HG02571 (cell line): ENCODE measurements around the gene AP2S1.
"Not testable (repeated sequence)": the region's sequence is repeated elsewhere in the genome, so short reads cannot be mapped to it uniquely, and the experiment has no call there.

Experiments used
- ATAC-seq: cut with Tn5 transposase; IDR thresholded peaks from one replicate; pipeline ENCODE4 v1.9.1; 2021; ENCODE audit warnings: mild to moderate bottlenecking, moderate library complexity; ENCODE audit not compliant: unreplicated experiment

The AP2S1 gene

DNA sequence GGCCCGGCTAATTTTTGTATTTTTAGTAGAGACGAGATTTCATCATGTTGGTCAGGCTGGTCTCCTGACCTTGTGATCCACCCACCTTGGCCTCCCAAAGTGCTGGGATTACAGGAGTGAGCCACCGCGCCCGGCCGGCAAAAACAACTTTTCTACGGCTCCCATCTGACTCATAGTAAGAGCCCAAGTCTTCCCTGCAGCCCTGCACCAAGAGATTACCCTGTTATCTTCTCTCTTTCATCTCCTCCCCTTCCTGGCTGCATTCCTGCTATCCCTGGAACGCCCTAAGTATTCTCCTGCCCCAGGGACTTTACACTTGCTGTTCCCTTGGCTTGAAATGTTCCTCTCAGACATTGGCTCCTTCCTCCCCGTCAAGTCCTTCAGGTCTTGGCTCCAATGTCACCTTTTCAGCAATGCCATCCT lies 6.6 kb downstream of the AP2S1 start:
- no peak for ATAC-seq

DNA sequence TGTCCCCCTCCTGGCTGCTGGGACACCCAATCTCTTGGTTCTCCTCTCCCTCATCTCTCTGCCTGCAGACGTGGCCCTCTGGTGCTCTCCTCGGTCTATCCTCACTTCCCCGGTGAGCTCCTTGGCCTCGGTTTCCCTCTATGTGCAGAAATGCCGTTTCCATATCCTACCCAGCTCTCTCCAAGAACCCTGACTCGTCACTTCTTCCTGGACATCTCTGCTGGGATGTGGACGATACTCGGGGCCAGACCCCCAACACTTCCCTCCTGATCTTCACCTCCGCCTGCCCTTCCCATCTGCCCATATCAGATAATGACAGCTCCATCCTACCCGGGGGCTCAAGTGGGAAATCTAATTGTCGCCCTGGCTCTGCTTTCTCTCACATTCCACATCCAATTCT lies 7.9 kb downstream of the AP2S1 start:
- ATAC-seq, result no peak

DNA sequence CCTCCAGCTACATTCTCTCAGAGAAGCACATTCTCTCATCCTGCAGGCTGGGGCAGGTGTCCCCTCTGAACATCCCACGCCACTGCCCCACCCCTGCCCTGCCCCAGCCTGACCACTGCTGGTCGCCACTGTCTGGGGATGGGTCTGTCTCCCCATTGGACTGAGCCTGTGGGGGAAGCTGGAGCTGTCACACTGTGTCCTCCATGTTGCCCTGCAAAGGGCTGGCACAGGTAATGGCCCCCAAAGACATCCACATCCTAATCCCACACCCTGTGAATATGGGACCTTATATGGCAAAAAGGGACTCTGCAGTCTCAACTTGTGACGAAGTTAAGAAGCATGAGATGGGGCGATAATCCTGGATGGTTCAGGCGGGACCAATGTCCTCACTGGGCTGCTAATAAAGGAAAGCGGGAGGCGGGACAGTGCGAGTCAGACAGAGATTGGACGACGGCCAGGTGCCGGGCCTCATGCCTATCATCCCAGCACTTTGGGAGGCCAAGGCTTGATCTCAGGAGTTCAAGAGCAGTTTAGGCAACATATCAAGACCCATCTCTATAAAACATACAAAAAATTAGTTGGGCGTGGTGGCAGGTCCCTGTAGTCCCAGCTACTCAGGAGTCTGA lies 9.1 kb downstream of the AP2S1 start:
- ATAC-seq, result no peak

DNA sequence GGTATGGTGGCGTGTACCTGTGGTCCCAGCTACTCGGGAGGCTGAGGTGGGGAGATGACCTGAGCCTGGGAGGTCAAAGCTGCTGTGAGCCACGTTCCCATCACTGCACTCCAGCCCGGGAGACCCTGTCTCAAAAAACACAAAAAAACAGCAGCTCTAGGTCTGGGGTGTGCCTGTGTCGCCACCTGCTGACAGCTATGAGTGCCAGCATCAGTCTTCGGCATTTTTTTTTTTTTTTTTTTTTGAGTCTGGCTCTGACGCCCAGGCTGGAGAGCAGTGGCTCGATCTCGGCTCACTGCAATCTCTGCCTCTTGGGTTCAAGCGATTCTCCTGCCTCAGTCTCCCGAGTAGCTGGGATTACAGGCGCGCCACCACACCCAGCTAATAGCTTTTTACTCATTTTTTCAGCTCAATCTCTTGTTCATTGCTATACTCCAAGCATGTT lies 10.1 kb downstream of the AP2S1 start:
- no peak for ATAC-seq

DNA sequence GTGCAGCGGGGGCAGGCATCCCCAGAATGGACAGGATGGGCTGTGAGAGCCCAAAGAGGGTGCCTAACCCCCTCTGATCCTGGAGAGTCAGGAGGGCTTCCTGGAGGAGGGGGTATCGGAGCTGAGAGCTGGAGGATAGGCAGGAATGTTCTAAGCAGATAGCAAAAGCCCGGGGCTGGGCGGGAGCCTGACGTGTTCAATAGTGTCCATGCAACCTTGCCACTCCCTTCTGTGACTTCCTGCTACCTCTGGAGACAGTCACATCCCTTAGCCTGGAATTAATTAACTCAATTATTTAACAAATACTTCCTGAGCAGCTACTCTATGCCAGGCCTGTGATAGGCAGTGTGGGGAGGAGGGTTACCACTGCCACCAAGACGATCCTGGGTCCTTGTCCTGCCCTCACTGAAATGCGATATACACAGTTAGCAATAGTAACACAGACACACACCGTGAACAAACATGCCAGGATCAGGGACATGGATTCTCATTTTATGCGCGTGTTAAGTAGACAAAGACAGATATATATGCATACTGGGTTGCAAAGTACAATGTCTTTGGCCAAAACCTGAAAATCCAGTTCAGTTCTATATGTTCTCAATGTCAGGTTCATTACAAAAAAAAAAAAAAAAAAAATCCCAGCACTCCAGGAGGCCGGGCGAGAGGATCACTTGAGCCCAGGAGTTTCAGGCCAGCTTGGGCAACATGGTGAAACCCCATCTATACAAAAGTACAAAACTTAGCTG lies 10.7 kb downstream of the AP2S1 start:
- no peak for ATAC-seq

DNA sequence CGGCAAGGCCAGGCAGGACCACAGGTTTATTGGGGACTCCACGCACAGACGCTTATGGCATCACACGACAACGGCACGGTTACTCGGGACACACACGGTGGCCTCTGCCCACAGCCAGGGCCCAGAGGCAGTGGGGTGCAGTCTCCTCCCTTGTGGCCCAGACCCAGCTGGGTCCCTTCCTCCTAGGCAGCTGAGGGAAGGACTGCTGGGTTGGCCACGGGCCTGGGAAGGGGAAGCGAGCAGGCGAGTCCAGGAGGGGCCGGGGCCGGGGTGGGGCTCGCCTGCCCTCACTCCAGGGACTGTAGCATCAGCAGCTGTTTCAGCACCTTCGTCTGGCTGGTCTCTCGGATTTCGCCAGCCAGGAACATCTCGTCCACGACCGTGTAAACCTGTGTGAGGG lies 12.5 kb downstream of the AP2S1 start:
- ATAC-seq, result no peak

DNA sequence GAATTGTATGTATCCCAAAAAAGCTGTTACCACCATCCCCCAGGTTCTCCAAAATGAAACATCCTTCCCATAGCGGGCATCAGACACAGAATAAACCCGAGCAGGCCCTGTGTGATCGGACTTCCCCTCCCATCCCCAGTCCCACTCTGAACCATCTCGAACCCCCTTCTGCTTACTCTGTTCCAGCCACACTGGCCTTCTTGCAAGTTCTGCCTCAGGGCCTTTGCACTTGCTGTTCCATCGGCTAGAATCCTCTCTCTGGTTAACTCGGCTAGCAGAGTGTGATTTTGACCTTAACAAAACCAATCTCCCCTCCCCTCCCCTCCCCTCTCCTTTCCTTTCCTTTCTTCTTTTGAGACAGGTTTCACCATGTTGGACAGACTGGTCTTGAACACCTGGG lies 15.7 kb downstream of the AP2S1 start:
- no peak for ATAC-seq

DNA sequence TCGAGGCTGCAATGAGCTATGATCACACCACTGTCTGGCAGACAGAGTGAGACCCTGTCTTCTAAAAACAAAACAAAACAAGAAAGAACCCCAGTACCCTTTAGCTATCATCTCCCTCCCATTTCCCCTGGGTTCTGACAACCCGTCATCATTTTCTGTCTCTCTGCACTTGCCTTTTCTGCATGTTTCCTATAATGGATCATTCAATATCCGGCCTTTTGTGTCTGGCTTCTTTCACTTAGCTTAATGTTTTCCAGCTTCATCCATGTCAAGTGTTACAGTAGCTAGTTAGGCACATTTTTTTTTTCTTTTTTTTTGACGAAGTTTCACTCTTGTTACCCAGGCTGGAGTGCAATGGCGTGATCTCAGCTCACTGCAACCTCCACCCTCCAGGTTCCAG lies 16.5 kb downstream of the AP2S1 start:
- no peak for ATAC-seq

DNA sequence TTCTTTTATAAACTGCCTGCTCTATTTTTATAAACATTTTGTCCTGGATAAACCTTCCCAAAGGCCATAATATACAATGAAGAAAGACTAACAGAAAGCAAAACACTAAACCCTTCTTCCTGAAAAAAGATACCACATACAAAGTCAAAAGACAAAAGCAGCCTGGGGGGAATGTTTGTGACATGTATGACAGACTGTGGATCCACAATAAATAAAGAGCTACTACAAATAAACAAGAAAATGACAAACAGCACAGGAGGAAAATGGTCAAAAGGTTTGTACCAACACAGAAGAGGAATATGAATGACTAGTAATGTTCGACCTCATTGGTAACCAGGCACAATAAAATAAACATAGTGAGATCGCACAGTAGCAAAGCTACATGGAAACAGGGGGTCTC lies 19.8 kb downstream of the AP2S1 start:
- ATAC-seq, result no peak

DNA sequence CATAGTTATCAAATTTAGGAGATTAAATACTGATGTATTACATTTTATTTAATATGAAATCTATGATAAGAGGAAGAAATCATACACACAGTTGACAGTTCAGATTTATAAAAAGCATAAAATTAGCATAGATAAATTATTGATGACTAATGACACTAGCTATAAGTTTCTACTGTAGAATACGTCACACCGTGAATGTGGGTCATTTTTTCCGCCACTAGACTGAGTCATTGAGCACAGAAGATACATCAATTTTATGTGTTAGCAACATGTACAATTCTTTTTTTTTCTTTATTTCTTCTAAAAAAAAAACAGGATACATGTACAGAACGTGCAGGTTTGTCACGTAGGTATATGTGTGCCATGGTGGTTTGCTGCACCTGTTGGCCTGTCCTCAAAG lies 22.2 kb downstream of the AP2S1 start:
- ATAC-seq, result no peak

DNA sequence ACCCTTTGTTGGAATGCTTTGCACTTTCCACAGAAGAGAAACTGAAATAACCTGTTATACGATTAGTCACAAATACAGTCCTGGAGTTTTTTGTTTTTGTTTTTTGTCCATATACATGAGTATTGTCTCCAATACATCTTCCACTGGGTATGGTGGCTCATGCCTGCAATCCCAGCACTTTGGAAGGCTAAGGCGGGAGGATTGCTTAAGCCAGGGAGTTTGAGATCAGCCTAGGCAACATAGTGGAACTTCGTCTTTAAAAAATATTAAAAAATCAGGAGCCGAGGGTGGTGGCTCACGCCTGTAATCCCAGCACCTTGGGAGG lies 25.0 kb downstream of the AP2S1 start:
- no peak for ATAC-seq

DNA sequence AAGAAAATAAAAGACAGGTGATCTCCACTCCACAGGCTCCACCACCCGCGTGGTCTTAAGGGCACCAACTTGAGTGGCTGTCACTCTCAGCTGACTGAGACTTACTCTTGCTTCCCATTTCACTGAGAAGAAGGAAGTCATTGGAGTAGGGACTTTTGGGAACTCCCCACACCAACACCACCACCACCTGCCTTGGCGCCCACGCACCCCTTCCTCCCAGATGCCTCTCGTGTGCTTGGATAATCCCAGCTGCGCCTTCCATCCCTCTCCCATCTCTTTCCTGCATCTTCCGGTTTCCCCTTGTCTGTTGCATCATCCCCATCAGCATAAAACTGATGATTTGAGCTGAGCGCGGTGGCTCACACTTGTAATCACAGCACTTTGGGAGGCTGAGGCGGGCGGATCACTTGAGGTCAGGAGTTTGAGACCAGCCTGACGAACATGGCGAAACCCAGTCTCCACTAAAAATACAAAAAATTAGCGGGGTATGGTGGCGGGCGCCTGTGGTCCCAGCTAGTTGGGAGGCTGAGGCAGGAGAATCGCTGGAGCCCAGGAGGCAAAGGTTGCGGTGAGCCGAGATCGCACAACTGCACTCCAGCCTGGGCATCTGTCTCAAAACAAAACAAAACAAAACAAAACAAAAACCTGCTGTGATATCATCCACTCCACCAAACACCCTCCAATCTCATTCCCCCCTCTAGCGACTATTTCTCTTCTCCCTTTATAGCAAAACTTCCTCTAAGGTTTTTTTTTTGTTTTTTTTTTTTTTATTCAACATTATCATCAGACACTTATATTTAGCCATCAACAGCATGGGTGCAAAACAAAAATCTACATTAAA lies 25.5 kb downstream of the AP2S1 start:
- ATAC-seq, result no peak

DNA sequence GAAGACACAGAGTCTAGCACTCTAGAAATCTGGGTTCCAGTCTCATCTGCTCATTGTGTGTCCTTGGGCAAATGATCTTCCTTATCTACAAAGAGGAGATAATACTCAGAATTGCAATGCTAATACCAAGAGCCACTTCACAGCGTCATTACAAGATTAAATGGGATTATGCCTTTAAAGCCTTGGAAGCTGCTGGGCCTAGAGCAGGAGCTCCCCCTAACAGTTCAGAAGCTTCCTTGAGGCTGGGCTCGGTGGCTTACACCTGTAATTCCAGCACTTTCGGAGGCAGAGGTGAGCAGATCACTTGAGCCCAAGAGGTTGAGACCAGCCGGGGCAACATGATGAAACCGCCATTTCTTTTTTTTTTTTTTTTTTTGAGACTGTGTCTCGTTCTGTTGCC lies 27.6 kb downstream of the AP2S1 start:
- ATAC-seq, result no peak

DNA sequence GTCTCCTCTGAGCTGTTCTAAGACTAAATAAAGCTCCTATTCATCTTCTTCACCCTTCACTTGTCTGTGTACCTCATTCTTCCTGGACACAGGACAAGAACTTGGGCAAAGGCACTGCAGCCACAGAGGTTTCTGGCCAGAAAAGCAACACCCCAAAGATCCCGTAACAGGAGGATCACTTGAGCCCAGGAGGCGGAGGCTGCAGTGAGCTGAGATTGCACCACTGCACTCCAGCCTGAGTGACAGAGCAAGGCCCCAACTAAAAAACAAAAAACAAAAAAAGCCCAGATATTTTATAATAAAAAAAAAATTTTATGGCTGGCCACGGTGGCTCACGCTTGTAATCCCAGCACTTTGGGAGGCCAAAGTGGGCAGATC lies 28.2 kb downstream of the AP2S1 start:
- ATAC-seq, result not testable (repeated sequence)

DNA sequence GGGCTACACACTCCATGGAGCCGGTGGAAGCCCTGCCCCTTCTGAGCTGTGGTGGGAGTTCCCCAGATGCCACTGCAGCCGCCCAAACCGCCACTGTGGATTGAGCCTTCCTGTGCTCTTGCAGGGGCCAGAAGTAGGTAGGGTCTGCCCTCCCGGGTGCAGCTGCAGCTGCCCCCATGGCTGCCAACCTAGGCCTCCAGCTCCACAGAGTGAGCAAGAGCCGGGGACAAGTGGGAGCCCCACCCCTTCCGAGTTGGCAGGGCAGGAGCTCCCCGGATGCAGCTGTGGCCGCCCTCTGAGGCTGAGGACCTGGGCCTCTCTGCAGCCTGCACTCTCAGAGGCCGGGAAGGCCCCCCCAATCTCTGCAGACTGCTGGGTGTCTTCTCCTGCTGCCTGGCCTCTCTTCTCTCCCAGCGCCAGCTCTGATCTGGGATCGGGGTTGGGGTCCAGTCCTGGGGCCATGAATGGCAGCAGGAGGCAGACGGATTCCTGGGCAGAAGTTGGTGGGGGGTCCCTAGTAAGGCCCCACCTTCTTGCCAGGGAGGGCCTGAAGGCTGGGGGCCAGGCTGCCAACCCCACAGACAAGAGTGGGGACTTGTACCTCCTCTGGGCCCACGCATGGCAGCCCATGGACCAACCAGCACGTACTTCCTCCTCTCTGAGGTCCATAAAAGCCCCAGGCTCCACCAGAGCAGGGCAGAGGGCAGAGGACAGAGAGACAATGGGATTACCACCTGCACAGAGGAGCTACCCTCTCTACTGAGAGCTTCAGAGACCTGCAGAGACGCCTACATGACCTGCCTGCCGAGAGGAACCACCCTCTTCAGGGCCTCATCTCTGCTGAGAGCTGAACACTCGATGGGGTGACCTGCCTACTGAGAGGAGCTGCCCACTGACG lies 28.9 kb downstream of the AP2S1 start:
- ATAC-seq, result no peak

DNA sequence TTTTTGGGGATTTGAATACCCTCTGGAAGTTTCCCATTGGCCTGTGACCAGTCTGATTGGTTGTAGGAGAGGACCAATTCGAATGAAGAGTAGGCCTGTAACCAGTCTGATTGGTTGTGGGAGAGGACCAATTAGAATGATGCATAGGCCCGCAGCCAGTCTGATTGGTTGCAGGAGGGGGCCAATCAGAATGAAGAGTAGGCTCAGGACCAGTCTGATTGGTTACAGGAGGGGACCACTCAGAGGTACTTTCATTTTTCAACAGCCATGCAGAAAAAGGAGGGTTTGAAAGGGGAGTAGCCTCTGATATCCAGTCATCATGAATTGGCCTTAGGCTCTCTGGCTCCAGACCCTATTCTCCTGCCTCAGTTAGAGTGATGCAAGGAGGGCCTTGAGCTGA lies 31.8 kb downstream of the AP2S1 start:
- ATAC-seq, result no peak

DNA sequence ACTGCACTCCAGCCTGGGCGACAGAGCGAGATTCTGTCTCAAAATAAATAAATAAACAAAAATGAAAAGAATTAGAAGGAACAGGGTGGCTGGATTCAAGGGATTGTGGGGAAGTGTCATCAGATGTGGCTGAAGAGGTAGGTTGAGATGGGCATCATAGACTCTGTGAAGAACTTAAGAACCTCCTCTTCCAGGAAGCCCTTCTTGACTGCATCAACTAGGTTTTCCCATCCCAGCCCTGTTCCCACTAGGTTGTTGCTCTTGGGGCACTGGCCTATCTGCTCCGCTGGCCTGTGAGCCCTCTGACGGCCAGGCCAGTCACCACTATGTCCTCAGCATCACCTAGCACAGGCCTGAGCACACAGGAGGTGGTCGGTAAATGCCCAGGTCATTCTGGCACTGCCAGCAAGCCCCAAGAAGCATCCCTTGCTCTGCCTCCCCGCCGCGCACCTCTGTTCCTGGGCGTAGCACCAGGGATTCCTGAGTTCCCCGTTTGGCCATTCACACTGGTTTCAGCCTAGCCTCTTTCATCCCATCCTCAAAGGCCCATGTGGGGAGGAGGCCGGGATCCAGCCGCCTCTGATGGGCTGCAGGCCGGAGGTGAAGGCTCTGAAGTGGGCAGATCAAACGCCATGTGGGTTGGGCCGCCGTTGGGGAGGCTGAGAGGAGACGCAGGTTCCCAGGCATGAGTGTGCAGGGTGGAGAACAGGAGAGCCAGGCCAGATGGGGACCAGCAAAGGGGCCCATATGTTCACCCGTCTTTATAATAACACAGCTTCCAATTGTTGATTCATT lies 34.6 kb downstream of the AP2S1 start:
- ATAC-seq, result no peak

DNA sequence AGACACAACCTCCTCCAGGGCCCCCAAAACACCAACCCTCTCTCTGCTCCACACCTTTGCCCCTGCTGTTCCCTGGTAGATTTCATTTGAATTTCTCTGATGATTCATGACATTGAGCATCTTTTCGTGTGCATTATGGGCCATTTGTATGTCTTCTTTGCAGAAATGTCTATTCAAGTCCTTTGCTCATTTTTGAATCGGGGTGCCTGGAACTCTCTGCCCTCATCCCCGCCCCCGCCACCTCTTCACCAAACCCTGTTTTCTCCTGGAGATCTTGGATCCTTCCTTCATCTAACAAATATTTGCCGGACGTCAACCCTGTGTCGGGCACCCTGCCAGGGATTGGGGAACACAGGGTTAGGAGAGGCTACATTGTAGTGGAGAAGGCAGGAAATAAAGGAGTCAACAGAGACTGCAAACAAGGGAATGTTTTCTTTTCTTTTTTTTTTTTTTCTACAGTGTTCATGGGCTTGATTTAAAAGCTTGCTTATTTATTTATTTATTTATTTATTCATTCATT lies 36.7 kb downstream of the AP2S1 start:
- no peak for ATAC-seq

DNA sequence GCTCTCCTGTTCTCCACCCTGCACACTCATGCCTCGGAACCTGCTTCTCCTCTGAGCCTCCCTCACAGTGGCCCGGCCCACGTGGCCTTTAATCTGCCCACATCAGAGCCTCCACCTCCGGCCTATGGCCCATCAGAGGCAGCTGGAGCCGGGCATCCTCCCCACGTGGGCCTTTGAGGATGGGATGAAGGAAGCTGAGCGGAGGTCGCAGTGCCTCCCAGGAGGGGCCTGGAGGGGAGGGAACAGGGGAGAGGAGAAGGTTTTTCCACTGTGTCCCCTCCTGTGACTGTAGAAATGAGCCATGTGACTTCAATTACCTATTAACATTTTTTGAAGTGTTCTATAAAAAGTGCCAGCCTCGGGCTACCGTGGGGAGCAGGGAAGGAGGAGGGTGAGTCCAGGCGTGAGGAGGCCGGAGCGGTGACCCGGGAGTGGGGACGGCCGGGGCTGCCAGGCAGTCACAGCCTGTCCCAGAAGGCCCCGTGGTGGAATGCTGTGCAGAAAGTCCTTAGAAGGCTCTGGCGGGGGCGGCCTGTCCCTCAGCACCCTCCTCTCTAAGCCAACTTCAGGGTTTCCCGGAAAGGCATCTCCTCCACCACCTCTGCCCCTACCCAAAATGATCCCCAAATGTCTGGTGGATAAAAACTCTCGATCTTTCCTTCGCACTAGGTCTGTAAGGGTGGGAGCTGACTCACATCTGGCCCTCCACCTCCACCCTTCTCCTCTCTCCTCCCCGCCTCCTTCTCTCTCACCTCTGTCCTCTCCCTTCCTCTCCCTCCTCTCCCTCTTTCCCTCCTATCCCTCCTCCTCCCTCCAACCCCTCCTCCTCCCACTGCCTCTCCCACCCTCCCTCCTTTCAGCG lies 37.4 kb downstream of the AP2S1 start:
- ATAC-seq, result no peak
